HepG2 (cell line): ENCODE results near the gene USP20. TPM values are rescaled to one million over a fixed set of nuclear protein-coding genes. Genes with fewer than 3 reads are reported as not detected.

Experiments
- CEBPZ ChIP-seq: IDR thresholded peaks from 2 replicates; pipeline ENCODE4 v1.6.1; 2012; ENCODE audit warnings: low read length, improper control_type of control experiment
- PCBP2 ChIP-seq: fragments of 200-400 bp; formaldehyde crosslinking; optimal IDR thresholded peaks from 2 replicates; pipeline ENCODE3; 2018; ENCODE audit warnings: low read length, low read depth; ENCODE audit not compliant: poor library complexity, severe bottlenecking
- REPIN1 ChIP-seq: sonication (generic); formaldehyde crosslinking; IDR thresholded peaks from 2 replicates; pipeline ENCODE4 v1.8.0; 2022; ENCODE audit warnings: missing genetic modification reagents, low read depth, mild to moderate bottlenecking, borderline replicate concordance
- SOX6 ChIP-seq, 2 experiments: fragments of 450-650 bp in 1 of 2; sonication (generic) in 1 of 2; formaldehyde crosslinking in 1 of 2; IDR thresholded peaks; 2 replicates each; pipeline versions ENCODE4 v1.4.0 to v1.6.1; 2017 to 2020; ENCODE audit warnings: antibody characterized with exemption in 1 of 2, mild to moderate bottlenecking in 1 of 2, missing genetic modification reagents in 1 of 2
- SP5 ChIP-seq: IDR thresholded peaks from 2 replicates; pipeline ENCODE4 v1.6.1; 2016; ENCODE audit warnings: low read depth, borderline replicate concordance
- ZFP1 ChIP-seq: IDR thresholded peaks from 2 replicates; pipeline ENCODE4 v1.6.1; 2016
- ZNF329 ChIP-seq: sonication (generic); formaldehyde crosslinking; IDR thresholded peaks from 2 replicates; pipeline ENCODE4 v1.9.0; 2021; ENCODE audit warnings: low read depth, mild to moderate bottlenecking, missing genetic modification reagents
- ZNF570 ChIP-seq: sonication (generic); formaldehyde crosslinking; IDR thresholded peaks from 2 replicates; pipeline ENCODE4 v1.4.0; 2020; ENCODE audit warnings: mild to moderate bottlenecking, missing genetic modification reagents, borderline replicate concordance
- ZNF777 ChIP-seq: sonication (generic); formaldehyde crosslinking; IDR thresholded peaks from 2 replicates; pipeline ENCODE4 v1.4.0; 2020; ENCODE audit warnings: missing genetic modification reagents
- polyA plus RNA-seq, 8 experiments: library from polyadenylated mRNA; depleted of rRNA in 3 of 8; stranded (reverse) in 7 of 8; unstranded in 1 of 8; fragments of >200 nt; fragmentation: Illumina TruSeq in 4 of 8; extraction: Trizol in 4 of 8; gene quantifications; 2 replicates each; pipeline versions ENCODE4 v1.2.1 to v1.2.3, GENCODE V29; 2011 to 2016; ENCODE audit warnings: low read depth in 4 of 8, missing spikeins in 1 of 8, mixed read lengths in 1 of 8; ENCODE audit not compliant: insufficient read depth in 1 of 8
- total RNA-seq, 5 experiments: library from RNA; depleted of rRNA; stranded (reverse); fragments of >200 nt; fragmentation: Illumina TruSeq; extraction: Trizol; gene quantifications; 2 replicates each; pipeline ENCODE4 v1.2.3, GENCODE V29; 2016; ENCODE audit warnings: low read depth in 1 of 5
- TF ChIP-seq, protein P1 (sequence below): sonication (generic); formaldehyde crosslinking; IDR thresholded peaks from 2 replicates; pipeline ENCODE4 v1.4.0; 2020; ENCODE audit warnings: missing genetic modification reagents

USP20 gene
- total and polyA plus RNA-seq, 2 of the 13 experiments (the other 11 are each of a cell fraction or from before 2014, with no cell fraction given): 4.4 to 5.9 TPM

- TF ChIP-seq, protein P1, sequence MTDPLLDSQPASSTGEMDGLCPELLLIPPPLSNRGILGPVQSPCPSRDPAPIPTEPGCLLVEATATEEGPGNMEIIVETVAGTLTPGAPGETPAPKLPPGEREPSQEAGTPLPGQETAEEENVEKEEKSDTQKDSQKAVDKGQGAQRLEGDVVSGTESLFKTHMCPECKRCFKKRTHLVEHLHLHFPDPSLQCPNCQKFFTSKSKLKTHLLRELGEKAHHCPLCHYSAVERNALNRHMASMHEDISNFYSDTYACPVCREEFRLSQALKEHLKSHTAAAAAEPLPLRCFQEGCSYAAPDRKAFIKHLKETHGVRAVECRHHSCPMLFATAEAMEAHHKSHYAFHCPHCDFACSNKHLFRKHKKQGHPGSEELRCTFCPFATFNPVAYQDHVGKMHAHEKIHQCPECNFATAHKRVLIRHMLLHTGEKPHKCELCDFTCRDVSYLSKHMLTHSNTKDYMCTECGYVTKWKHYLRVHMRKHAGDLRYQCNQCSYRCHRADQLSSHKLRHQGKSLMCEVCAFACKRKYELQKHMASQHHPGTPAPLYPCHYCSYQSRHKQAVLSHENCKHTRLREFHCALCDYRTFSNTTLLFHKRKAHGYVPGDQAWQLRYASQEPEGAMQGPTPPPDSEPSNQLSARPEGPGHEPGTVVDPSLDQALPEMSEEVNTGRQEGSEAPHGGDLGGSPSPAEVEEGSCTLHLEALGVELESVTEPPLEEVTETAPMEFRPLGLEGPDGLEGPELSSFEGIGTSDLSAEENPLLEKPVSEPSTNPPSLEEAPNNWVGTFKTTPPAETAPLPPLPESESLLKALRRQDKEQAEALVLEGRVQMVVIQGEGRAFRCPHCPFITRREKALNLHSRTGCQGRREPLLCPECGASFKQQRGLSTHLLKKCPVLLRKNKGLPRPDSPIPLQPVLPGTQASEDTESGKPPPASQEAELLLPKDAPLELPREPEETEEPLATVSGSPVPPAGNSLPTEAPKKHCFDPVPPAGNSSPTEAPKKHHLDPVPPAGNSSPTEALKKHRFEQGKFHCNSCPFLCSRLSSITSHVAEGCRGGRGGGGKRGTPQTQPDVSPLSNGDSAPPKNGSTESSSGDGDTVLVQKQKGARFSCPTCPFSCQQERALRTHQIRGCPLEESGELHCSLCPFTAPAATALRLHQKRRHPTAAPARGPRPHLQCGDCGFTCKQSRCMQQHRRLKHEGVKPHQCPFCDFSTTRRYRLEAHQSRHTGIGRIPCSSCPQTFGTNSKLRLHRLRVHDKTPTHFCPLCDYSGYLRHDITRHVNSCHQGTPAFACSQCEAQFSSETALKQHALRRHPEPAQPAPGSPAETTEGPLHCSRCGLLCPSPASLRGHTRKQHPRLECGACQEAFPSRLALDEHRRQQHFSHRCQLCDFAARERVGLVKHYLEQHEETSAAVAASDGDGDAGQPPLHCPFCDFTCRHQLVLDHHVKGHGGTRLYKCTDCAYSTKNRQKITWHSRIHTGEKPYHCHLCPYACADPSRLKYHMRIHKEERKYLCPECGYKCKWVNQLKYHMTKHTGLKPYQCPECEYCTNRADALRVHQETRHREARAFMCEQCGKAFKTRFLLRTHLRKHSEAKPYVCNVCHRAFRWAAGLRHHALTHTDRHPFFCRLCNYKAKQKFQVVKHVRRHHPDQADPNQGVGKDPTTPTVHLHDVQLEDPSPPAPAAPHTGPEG (CRISPR knock-in tag): no peak
- TF ChIP-seq REPIN1 (CRISPR knock-in tag) (no peak), ZNF570 (no peak), CEBPZ (no peak), ZNF329 (CRISPR knock-in tag) (no peak), ZFP1 (CRISPR knock-in tag) (no peak), SP5 (no peak), ZNF777 (CRISPR knock-in tag) (no peak), PCBP2 (no peak), SOX6 (IDR thresholded peaks at IDR 0.05) (no peak), SOX6 (CRISPR knock-in tag; IDR thresholded peaks at IDR 0.05) (no peak)
Measured at GRCh38 chr9:129897263-129897662, 62.0 kb downstream of the USP20 start (continued).
